Activated CD4-positive, alpha-beta T cell treated with anti-CD3 and anti-CD28 coated beads, Interleukin-2, amount 10 ng/mL, durations not matched to agents 24 days and 14 days (primary cell): ENCODE measurements around the gene GALNT2. TPM values are rescaled to one million over a fixed set of nuclear protein-coding genes. Genes with fewer than 3 reads are reported as not detected.

Source experiments
- DNase-seq: peaks from one replicate; pipeline ENCODE4 v3.0.0; 2022
- H3K27ac Mint-ChIP-seq: one replicate; pipeline ENCODE4 v1.8.0; 2022; ENCODE audit warnings: mild to moderate bottlenecking, mixed read lengths
- H3K27me3 Mint-ChIP-seq: one replicate; pipeline ENCODE4 v1.8.0; 2022; ENCODE audit warnings: mixed read lengths
- H3K36me3 Mint-ChIP-seq: one replicate; pipeline ENCODE4 v1.8.0; 2022; ENCODE audit warnings: low read depth, mild to moderate bottlenecking, mixed read lengths
- H3K4me1 Mint-ChIP-seq: one replicate; pipeline ENCODE4 v1.8.0; 2021; ENCODE audit warnings: mixed read lengths
- H3K4me3 Mint-ChIP-seq: one replicate; pipeline ENCODE4 v1.8.0; 2022; ENCODE audit warnings: mild to moderate bottlenecking, moderate library complexity, mixed read lengths
- H3K9me3 Mint-ChIP-seq: one replicate; pipeline ENCODE4 v1.8.0; 2021; ENCODE audit warnings: mixed read lengths
- intact Hi-C: fragments of 100-400 bp; cut with micrococcal nuclease; formaldehyde crosslinking; loops from one replicate; pipeline ENCODE4 v1.15.1; 2023
- total RNA-seq: library from RNA; stranded (reverse); gene quantifications from 2 replicates; pipeline ENCODE4 v1.2.3, GENCODE V29; 2022

The GALNT2 gene
- total RNA-seq, 1 donor from 2014 or later, result 72.4 TPM

GRCh38 chr1:230143534-230143933, 76.5 kb downstream of the GALNT2 start:
- intact Hi-C loops, result no loop called here
- Mint-ChIP-seq H3K9me3 (no peaks in the 10 kb centered on the region), H3K27ac (no peak overlapping the region), H3K27me3 (no peaks in the 10 kb centered on the region), H3K4me3 (no peak overlapping the region), H3K36me3 (no peaks in the 10 kb centered on the region), H3K4me1 (peaks cover 41% of the 10 kb centered on the region)
- DNase-seq, result no peak

GRCh38 chr1:230144010-230144614, 77.1 kb downstream of the GALNT2 start:
- Mint-ChIP-seq H3K36me3 (no peaks in the 10 kb centered on the region), H3K4me3 (no peak overlapping the region), H3K9me3 (no peaks in the 10 kb centered on the region), H3K27me3 (no peaks in the 10 kb centered on the region), H3K4me1 (peaks cover 41% of the 10 kb centered on the region), H3K27ac (no peak overlapping the region)
- intact Hi-C loops, result no loop called here
- DNase-seq, result no peak

GRCh38 chr1:230144758-230145504, 77.9 kb downstream of the GALNT2 start:
- intact Hi-C loops, result no loop called here
- DNase-seq, result no peak
- Mint-ChIP-seq H3K27ac (no peak overlapping the region), H3K27me3 (no peaks in the 10 kb centered on the region), H3K9me3 (no peaks in the 10 kb centered on the region), H3K4me1 (peaks cover 45% of the 10 kb centered on the region), H3K36me3 (no peaks in the 10 kb centered on the region), H3K4me3 (no peak overlapping the region)

- DNase-seq, result no peak
- H3K27ac Mint-ChIP-seq, result no peak overlapping the region
- intact Hi-C loops, result no loop called here
These were observed 78.5 kb downstream of the GALNT2 start for GRCh38 chr1:230145505-230145899.

GRCh38 chr1:230145953-230146476, 79.0 kb downstream of the GALNT2 start:
- Mint-ChIP-seq H3K9me3 (no peaks in the 10 kb centered on the region), H3K4me3 (no peak overlapping the region), H3K36me3 (no peaks in the 10 kb centered on the region), H3K27ac (peak overlapping the region; percentile 4), H3K27me3 (no peaks in the 10 kb centered on the region), H3K4me1 (peaks cover 40% of the 10 kb centered on the region)
- DNase-seq, result no peak
- intact Hi-C loops, result no loop called here

More at GRCh38 chr1:230145505-230145899, 78.5 kb downstream of the GALNT2 start:
- Mint-ChIP-seq H3K27me3 (no peaks in the 10 kb centered on the region), H3K4me3 (no peak overlapping the region), H3K9me3 (no peaks in the 10 kb centered on the region), H3K4me1 (peaks cover 45% of the 10 kb centered on the region), H3K36me3 (no peaks in the 10 kb centered on the region)

- no peak for DNase-seq
- Mint-ChIP-seq H3K4me3 (no peak overlapping the region), H3K27ac (no peak overlapping the region), H3K27me3 (no peaks in the 10 kb centered on the region), H3K36me3 (no peaks in the 10 kb centered on the region), H3K9me3 (no peaks in the 10 kb centered on the region), H3K4me1 (peaks cover 36% of the 10 kb centered on the region)
- intact Hi-C loops, result no loop called here
These were observed 79.7 kb downstream of the GALNT2 start for GRCh38 chr1:230146709-230147108.

GRCh38 chr1:230147253-230148125, 80.5 kb downstream of the GALNT2 start:
- H3K36me3 Mint-ChIP-seq, result no peaks in the 10 kb centered on the region
- no peak for DNase-seq
- peak overlapping the region; percentile 39 for H3K27ac Mint-ChIP-seq
- no peaks in the 10 kb centered on the region for H3K9me3 Mint-ChIP-seq
- no peaks in the 10 kb centered on the region for H3K27me3 Mint-ChIP-seq
- H3K4me3 Mint-ChIP-seq, result no peak overlapping the region
- intact Hi-C loops, result no loop called here
- H3K4me1 Mint-ChIP-seq, result peaks cover 34% of the 10 kb centered on the region

GRCh38 chr1:230148126-230148652, 81.2 kb downstream of the GALNT2 start:
- H3K4me3 Mint-ChIP-seq, result no peak overlapping the region
- H3K4me1 Mint-ChIP-seq, result peaks cover 29% of the 10 kb centered on the region
- no peaks in the 10 kb centered on the region for H3K36me3 Mint-ChIP-seq
- no peaks in the 10 kb centered on the region for H3K27me3 Mint-ChIP-seq
- no peaks in the 10 kb centered on the region for H3K9me3 Mint-ChIP-seq
- no peak for DNase-seq
- intact Hi-C loops, result no loop called here
- H3K27ac Mint-ChIP-seq, result no peak overlapping the region

GRCh38 chr1:230148768-230149469, 81.9 kb downstream of the GALNT2 start:
- intact Hi-C loops, result no loop called here
- Mint-ChIP-seq H3K27me3 (no peaks in the 10 kb centered on the region), H3K4me1 (peaks cover 31% of the 10 kb centered on the region), H3K9me3 (no peaks in the 10 kb centered on the region), H3K4me3 (no peak overlapping the region), H3K36me3 (no peaks in the 10 kb centered on the region), H3K27ac (no peak overlapping the region)
- no peak for DNase-seq

- H3K9me3 Mint-ChIP-seq, result no peaks in the 10 kb centered on the region
- intact Hi-C loops, result no loop called here
- H3K4me1 Mint-ChIP-seq, result peaks cover 23% of the 10 kb centered on the region
- H3K36me3 Mint-ChIP-seq, result no peaks in the 10 kb centered on the region
- H3K27me3 Mint-ChIP-seq, result no peaks in the 10 kb centered on the region
- peak overlapping the region; percentile 6 for H3K4me3 Mint-ChIP-seq
- no peak for DNase-seq
- no peak overlapping the region for H3K27ac Mint-ChIP-seq
These were observed 82.9 kb downstream of the GALNT2 start for GRCh38 chr1:230149751-230150584.

- Mint-ChIP-seq H3K27ac (no peak overlapping the region), H3K27me3 (no peaks in the 10 kb centered on the region), H3K4me3 (peak overlapping the region; percentile 6), H3K36me3 (no peaks in the 10 kb centered on the region), H3K9me3 (no peaks in the 10 kb centered on the region), H3K4me1 (peaks cover 23% of the 10 kb centered on the region)
- intact Hi-C loops, result no loop called here
- no peak for DNase-seq
These were observed 83.6 kb downstream of the GALNT2 start for GRCh38 chr1:230150615-230151014.

GRCh38 chr1:230151924-230152468, 85.0 kb downstream of the GALNT2 start:
- Mint-ChIP-seq H3K4me1 (peaks cover 21% of the 10 kb centered on the region), H3K27me3 (no peaks in the 10 kb centered on the region), H3K4me3 (no peak overlapping the region), H3K36me3 (no peaks in the 10 kb centered on the region), H3K9me3 (no peaks in the 10 kb centered on the region), H3K27ac (no peak overlapping the region)
- intact Hi-C loops, result no loop called here
- no peak for DNase-seq
